CD8-positive, alpha-beta memory T cell (primary cell): ENCODE measurements around the gene PPM1L. TPM values are rescaled to one million over a fixed set of nuclear protein-coding genes. Genes with fewer than 3 reads are reported as not detected.
A peak's percentile ranks its signal among the peaks of the same experiment; 100 is the strongest.

Source experiments
- CTCF ChIA-PET: fragments of 350-600 bp; sonication (Branson Sonifier 250); formaldehyde crosslinking; loops from one replicate; lab custom pipeline; 2021; ENCODE audit warnings: antibody characterized with exemption; lab: Charles Lee
- POLR2A ChIA-PET: fragments of 350-600 bp; sonication (Branson Sonifier 250); formaldehyde crosslinking; loops from one replicate; lab custom pipeline; 2021; ENCODE audit warnings: antibody characterized with exemption; lab: Charles Lee
- DNase-seq, 5 donors: peaks; one replicate each; pipeline versions ENCODE4 v3.0.0 to v3.0.0-alpha.2; 2020 to 2022; ENCODE audit warnings: mixed read lengths in 1 of 5
- H3K27ac ChIP-seq: one replicate; pipeline ENCODE4 v1.7.0; 2013; ENCODE audit warnings: low read depth, mild to moderate bottlenecking, low read length, moderate library complexity
- H3K27me3 ChIP-seq: 2 replicates; pipeline ENCODE4 v1.7.0; 2013; ENCODE audit warnings: low read length, mild to moderate bottlenecking; ENCODE audit not compliant: insufficient read depth, poor library complexity, severe bottlenecking
- H3K36me3 ChIP-seq: 2 replicates; pipeline ENCODE4 v1.7.0; 2013; ENCODE audit warnings: mild to moderate bottlenecking, low read length, moderate library complexity; ENCODE audit not compliant: insufficient read depth
- H3K4me1 ChIP-seq: 2 replicates; pipeline ENCODE4 v1.7.0; 2013; ENCODE audit warnings: mild to moderate bottlenecking, low read length, moderate library complexity; ENCODE audit not compliant: insufficient read depth
- H3K4me3 ChIP-seq: 2 replicates; pipeline ENCODE4 v1.7.0; 2013; ENCODE audit warnings: mild to moderate bottlenecking, low read length
- H3K9me3 ChIP-seq: 2 replicates; pipeline ENCODE4 v1.7.0; 2013; ENCODE audit warnings: mild to moderate bottlenecking, low read length
- H3K27ac Mint-ChIP-seq, 8 donors: one replicate each; pipeline ENCODE4 v1.8.0; 2020 to 2021; ENCODE audit warnings: mixed read lengths in 8 of 8, mild to moderate bottlenecking in 6 of 8, inconsistent platforms in 3 of 8, moderate library complexity in 3 of 8
- H3K27me3 Mint-ChIP-seq, 2 donors: one replicate each; pipeline ENCODE4 v1.8.0; 2020 to 2021; ENCODE audit warnings: mixed read lengths in 2 of 2, mild to moderate bottlenecking in 1 of 2, moderate library complexity in 1 of 2
- H3K36me3 Mint-ChIP-seq, 3 donors: one replicate each; pipeline ENCODE4 v1.8.0; 2020 to 2021; ENCODE audit warnings: mixed read lengths in 3 of 3, inconsistent platforms in 1 of 3, mild to moderate bottlenecking in 1 of 3
- H3K4me1 Mint-ChIP-seq, 3 donors: one replicate each; pipeline ENCODE4 v1.8.0; 2020 to 2021; ENCODE audit warnings: mixed read lengths in 3 of 3, inconsistent platforms in 1 of 3, mild to moderate bottlenecking in 1 of 3
- H3K4me3 Mint-ChIP-seq, 7 donors: one replicate each; pipeline ENCODE4 v1.8.0; 2020 to 2021; ENCODE audit warnings: mixed read lengths in 7 of 7, mild to moderate bottlenecking in 6 of 7, moderate library complexity in 4 of 7, inconsistent platforms in 2 of 7
- H3K9me3 Mint-ChIP-seq, 5 donors: one replicate each; pipeline ENCODE4 v1.8.0; 2020 to 2022; ENCODE audit warnings: mixed read lengths in 5 of 5, mild to moderate bottlenecking in 3 of 5, moderate library complexity in 2 of 5, inconsistent platforms in 1 of 5
- polyA plus RNA-seq: library from polyadenylated mRNA; unstranded; fragments of 300-500 nt; fragmentation: Illumina TruSeq; gene quantifications from one replicate; pipeline ENCODE4 v1.2.3, GENCODE V29; 2021
- total RNA-seq, 2 experiments: library from RNA; stranded (reverse); gene quantifications; one replicate each; pipeline ENCODE4 v1.2.3, GENCODE V29; 2021

The PPM1L gene
- total and polyA plus RNA-seq, 3 experiments from 2014 or later = 1.3 to 4.4 (median 3.8) TPM

- Mint-ChIP-seq H3K4me3 (no peak overlapping the region), H3K27me3 (peaks cover 2 to 3% of the 10 kb centered on the region in 2 donors)
- CTCF ChIA-PET = no interaction called here
Observed at GRCh38 chr3:160781863-160782262, 25.8 kb downstream of the PPM1L start.

GRCh38 chr3:160784853-160785252, 28.8 kb downstream of the PPM1L start:
- Mint-ChIP-seq H3K27ac (no peak overlapping the region), H3K27me3 (peaks cover 0 to 8% of the 10 kb centered on the region in 2 donors), H3K4me3 (no peak overlapping the region), H3K4me1 (peaks cover 5 to 16% (median 12%) of the 10 kb centered on the region in 3 donors), H3K9me3 (peaks cover 6 to 18% (median 14%) of the 10 kb centered on the region in 5 donors), H3K36me3 (peaks cover 0 to 6% (median 0%) of the 10 kb centered on the region in 3 donors)
- Histone ChIP-seq H3K27ac (no peak overlapping the region), H3K27me3 (no peaks in the 10 kb centered on the region), H3K36me3 (no peaks in the 10 kb centered on the region), H3K4me1 (no peaks in the 10 kb centered on the region), H3K9me3 (no peaks in the 10 kb centered on the region), H3K4me3 (no peak overlapping the region)
- POLR2A ChIA-PET = no interaction called here
- DNase-seq = no peak
- CTCF ChIA-PET = no interaction called here

More at GRCh38 chr3:160781863-160782262, 25.8 kb downstream of the PPM1L start:
- H3K36me3 Mint-ChIP-seq = no peaks in the 10 kb centered on the region
- H3K4me1 ChIP-seq = no peaks in the 10 kb centered on the region
- peaks cover 2 to 4% (median 3%) of the 10 kb centered on the region in 5 donors for H3K9me3 Mint-ChIP-seq
- no peak overlapping the region for H3K27ac ChIP-seq
- H3K4me3 ChIP-seq = no peak overlapping the region
- DNase-seq = no peak
- no peaks in the 10 kb centered on the region for H3K9me3 ChIP-seq
- H3K27me3 ChIP-seq = no peaks in the 10 kb centered on the region
- no peak overlapping the region for H3K27ac Mint-ChIP-seq
- POLR2A ChIA-PET = no interaction called here
- peaks cover 9 to 16% (median 12%) of the 10 kb centered on the region in 3 donors for H3K4me1 Mint-ChIP-seq
- H3K36me3 ChIP-seq = no peaks in the 10 kb centered on the region

GRCh38 chr3:160790726-160791125, 34.7 kb downstream of the PPM1L start:
- Histone ChIP-seq H3K36me3 (no peaks in the 10 kb centered on the region), H3K27ac (no peak overlapping the region), H3K27me3 (no peaks in the 10 kb centered on the region), H3K9me3 (no peaks in the 10 kb centered on the region), H3K4me3 (no peak overlapping the region), H3K4me1 (no peaks in the 10 kb centered on the region)
- Mint-ChIP-seq H3K27ac (no peak overlapping the region), H3K4me1 (peaks cover 0 to 20% (median 0%) of the 10 kb centered on the region in 3 donors), H3K36me3 (peaks cover 0 to 6% (median 0%) of the 10 kb centered on the region in 3 donors), H3K27me3 (peaks cover 3 to 12% of the 10 kb centered on the region in 2 donors), H3K9me3 (peaks cover 6 to 21% (median 14%) of the 10 kb centered on the region in 5 donors), H3K4me3 (no peak overlapping the region)
- POLR2A ChIA-PET = no interaction called here
- no peak for DNase-seq
- CTCF ChIA-PET = no interaction called here

GRCh38 chr3:160792540-160792939, 36.5 kb downstream of the PPM1L start:
- peak overlapping the region in 1 of 8 donors; percentile 26 for H3K27ac Mint-ChIP-seq
- H3K36me3 Mint-ChIP-seq = peaks cover 0 to 10% (median 0%) of the 10 kb centered on the region in 3 donors
- Histone ChIP-seq H3K27ac (no peak overlapping the region), H3K27me3 (no peaks in the 10 kb centered on the region), H3K4me1 (no peaks in the 10 kb centered on the region), H3K9me3 (no peaks in the 10 kb centered on the region), H3K4me3 (no peak overlapping the region), H3K36me3 (no peaks in the 10 kb centered on the region)
- DNase-seq = no peak
- peaks cover 0 to 18% (median 0%) of the 10 kb centered on the region in 3 donors for H3K4me1 Mint-ChIP-seq
- ChIA-PET POLR2A (no interaction called here), CTCF (no interaction called here)
- no peak overlapping the region for H3K4me3 Mint-ChIP-seq
- H3K27me3 Mint-ChIP-seq = peaks cover 3 to 8% of the 10 kb centered on the region in 2 donors
- H3K9me3 Mint-ChIP-seq = peaks cover under 1 to 12% (median 8%) of the 10 kb centered on the region in 5 donors

GRCh38 chr3:160793722-160794252, 37.8 kb downstream of the PPM1L start:
- H3K36me3 ChIP-seq = no peaks in the 10 kb centered on the region
- DNase-seq = no peak
- Mint-ChIP-seq H3K27me3 (peaks cover 3 to 8% of the 10 kb centered on the region in 2 donors), H3K4me3 (no peak overlapping the region), H3K9me3 (peaks cover 0 to 5% (median 0%) of the 10 kb centered on the region in 5 donors), H3K36me3 (peaks cover 0 to 5% (median 0%) of the 10 kb centered on the region in 3 donors), H3K4me1 (peaks cover 0 to 18% (median 0%) of the 10 kb centered on the region in 3 donors), H3K27ac (peak overlapping the region in 1 of 8 donors; percentile 58)
- H3K4me3 ChIP-seq = no peak overlapping the region
- POLR2A ChIA-PET = no interaction called here
- no peaks in the 10 kb centered on the region for H3K9me3 ChIP-seq
- no peaks in the 10 kb centered on the region for H3K4me1 ChIP-seq
- no peaks in the 10 kb centered on the region for H3K27me3 ChIP-seq
- CTCF ChIA-PET = no interaction called here
- no peak overlapping the region for H3K27ac ChIP-seq

GRCh38 chr3:160796089-160796812, 40.2 kb downstream of the PPM1L start:
- no peaks in the 10 kb centered on the region for H3K36me3 ChIP-seq
- no peak overlapping the region for H3K27ac Mint-ChIP-seq
- H3K9me3 Mint-ChIP-seq = no peaks in the 10 kb centered on the region
- no peak overlapping the region for H3K4me3 ChIP-seq
- no peaks in the 10 kb centered on the region for H3K4me1 ChIP-seq
- CTCF ChIA-PET = no interaction called here
- DNase-seq = no peak
- peaks cover 0 to 25% (median 2%) of the 10 kb centered on the region in 3 donors for H3K4me1 Mint-ChIP-seq
- no peak overlapping the region for H3K27ac ChIP-seq
- H3K27me3 Mint-ChIP-seq = peaks cover 0 to 3% of the 10 kb centered on the region in 2 donors
- POLR2A ChIA-PET = no interaction called here
- no peaks in the 10 kb centered on the region for H3K9me3 ChIP-seq
- H3K36me3 Mint-ChIP-seq = peaks cover 0 to 5% (median 0%) of the 10 kb centered on the region in 3 donors
- H3K27me3 ChIP-seq = no peaks in the 10 kb centered on the region
- H3K4me3 Mint-ChIP-seq = no peak overlapping the region

GRCh38 chr3:160796813-160797164, 40.8 kb downstream of the PPM1L start:
- CTCF ChIA-PET = no interaction called here
- Mint-ChIP-seq H3K9me3 (no peaks in the 10 kb centered on the region), H3K27me3 (peaks cover 0 to 3% of the 10 kb centered on the region in 2 donors), H3K27ac (no peak overlapping the region), H3K4me3 (no peak overlapping the region), H3K4me1 (peaks cover 3 to 30% (median 7%) of the 10 kb centered on the region in 3 donors), H3K36me3 (peaks cover 0 to 5% (median 0%) of the 10 kb centered on the region in 3 donors)
- Histone ChIP-seq H3K27ac (no peak overlapping the region), H3K27me3 (no peaks in the 10 kb centered on the region), H3K9me3 (no peaks in the 10 kb centered on the region), H3K4me3 (no peak overlapping the region), H3K4me1 (no peaks in the 10 kb centered on the region), H3K36me3 (no peaks in the 10 kb centered on the region)
- no peak for DNase-seq
- POLR2A ChIA-PET = no interaction called here

GRCh38 chr3:160797356-160797755, 41.3 kb downstream of the PPM1L start:
- no peak overlapping the region for H3K4me3 ChIP-seq
- H3K4me1 ChIP-seq = peaks cover 4% of the 10 kb centered on the region
- no peaks in the 10 kb centered on the region for H3K36me3 ChIP-seq
- no peak overlapping the region for H3K27ac Mint-ChIP-seq
- no peaks in the 10 kb centered on the region for H3K27me3 ChIP-seq
- no peaks in the 10 kb centered on the region for H3K9me3 ChIP-seq
- H3K9me3 Mint-ChIP-seq = no peaks in the 10 kb centered on the region
- no peak for DNase-seq
- ChIA-PET CTCF (no interaction called here), POLR2A (no interaction called here)
- peaks cover 8 to 36% (median 13%) of the 10 kb centered on the region in 3 donors for H3K4me1 Mint-ChIP-seq
- H3K27ac ChIP-seq = no peak overlapping the region
- peaks cover 0 to 3% of the 10 kb centered on the region in 2 donors for H3K27me3 Mint-ChIP-seq
- peaks cover 0 to 5% (median 0%) of the 10 kb centered on the region in 3 donors for H3K36me3 Mint-ChIP-seq
- no peak overlapping the region for H3K4me3 Mint-ChIP-seq
